HG03139 (cell line): ENCODE data around the gene TAF5.
"Not testable (repeated sequence)": the region's sequence is repeated elsewhere in the genome, so short reads cannot be mapped to it uniquely, and the experiment has no call there.

ENCODE experiments used
- ATAC-seq: cut with Tn5 transposase; IDR thresholded peaks from one replicate; pipeline ENCODE4 v1.9.1; 2021; ENCODE audit not compliant: unreplicated experiment

Gene TAF5

GRCh38 chr10:103397191-103397825 lies 29.5 kb downstream of the TAF5 start:
- ATAC-seq, result no peak

- no peak for ATAC-seq
These were observed 45.8 kb downstream of the TAF5 start for GRCh38 chr10:103413564-103413963.

GRCh38 chr10:103415581-103415980 lies 47.8 kb downstream of the TAF5 start:
- no peak for ATAC-seq

- no peak for ATAC-seq
These were observed 48.8 kb downstream of the TAF5 start for GRCh38 chr10:103416436-103417147.

- not testable (repeated sequence) for ATAC-seq
These were observed 49.3 kb downstream of the TAF5 start for GRCh38 chr10:103417148-103417469.

- no peak for ATAC-seq
These were observed 49.8 kb downstream of the TAF5 start for GRCh38 chr10:103417601-103418000.

- ATAC-seq, result no peak
These were observed 51.3 kb downstream of the TAF5 start for GRCh38 chr10:103419101-103419500.

GRCh38 chr10:103423748-103424147 lies 56.0 kb downstream of the TAF5 start:
- no peak for ATAC-seq

- no peak for ATAC-seq
These were observed 60.1 kb downstream of the TAF5 start for GRCh38 chr10:103427866-103428265.

- no peak for ATAC-seq
These were observed 61.3 kb downstream of the TAF5 start for GRCh38 chr10:103428989-103429643.

GRCh38 chr10:103429647-103430046 lies 61.9 kb downstream of the TAF5 start:
- no peak for ATAC-seq

GRCh38 chr10:103431902-103432301 lies 64.1 kb downstream of the TAF5 start:
- ATAC-seq, result no peak

GRCh38 chr10:103433858-103434257 lies 66.1 kb downstream of the TAF5 start:
- no peak for ATAC-seq
